HepG2 (cell line): ENCODE data around the gene MN1. TPM values are rescaled to one million over a fixed set of nuclear protein-coding genes. Genes with fewer than 3 reads are reported as not detected.

Experiments
- ATAC-seq: fragments of 200-7000 bp; cut with Tn5 transposase; 3 replicates; pipeline ENCODE4 v1.9.1; 2020; ENCODE audit warnings: mild to moderate bottlenecking, moderate library complexity
- BruUV-seq: library from RNA; stranded (reverse); fragments of 400-500 nt; replicated peaks from 2 replicates; lab custom pipeline; 2021; lab: Mats Ljungman, UMichigan
- CTCF ChIA-PET: fragments of 300-600 bp; formaldehyde crosslinking; extraction: SDS; loops from one replicate; lab custom pipeline; 2021; ENCODE audit warnings: low total read pairs, inconsistent platforms, low intra/inter-chr PET ratio; lab: Yijun Ruan, JAX
- POLR2A ChIA-PET: fragments of 350-600 bp; sonication (Branson Sonifier 250); formaldehyde crosslinking; loops from one replicate; lab custom pipeline; 2020; ENCODE audit warnings: antibody characterized with exemption, inconsistent platforms; lab: Yijun Ruan, JAX
- DNase-seq: peaks from one replicate; pipeline ENCODE4 v3.0.0-alpha.2; 2015; ENCODE audit warnings: low spot score
- FAIRE-seq: peaks from 3 replicates; lab custom pipeline; 2011; peaks lifted over from hg19 to GRCh38; lab: Jason Lieb, UNC
- H2AFZ ChIP-seq: one replicate; pipeline ENCODE4 v1.6.1; 2011; ENCODE audit warnings: low read length, inconsistent platforms
- H3K27ac ChIP-seq: fragments of 300-600 bp; 3 replicates; pipeline ENCODE4 v1.8.0; 2011; ENCODE audit warnings: mixed run types, mild to moderate bottlenecking, mixed read lengths, low read length, inconsistent platforms; ENCODE audit not compliant: insufficient read depth; ENCODE audit errors: extremely low read length
- H3K27me3 ChIP-seq, 2 experiments: fragments of 200-600 bp in 1 of 2; 2 replicates in 1 of 2; 3 replicates in 1 of 2; pipeline versions ENCODE4 v1.6.0 to v1.8.0; 2011; ENCODE audit warnings: low read length in 2 of 2, mild to moderate bottlenecking in 2 of 2, moderate library complexity in 2 of 2, inconsistent platforms in 1 of 2; ENCODE audit not compliant: insufficient read depth in 2 of 2, control insufficient read depth in 1 of 2
- H3K36me3 ChIP-seq, 2 experiments: fragments of 200-600 bp in 1 of 2; replicated peaks in 1 of 2; 2 replicates in 1 of 2; 3 replicates in 1 of 2; pipeline versions ENCODE4 v1.5.1 to v1.8.0; 2011; ENCODE audit warnings: low read length in 2 of 2, inconsistent platforms in 1 of 2; ENCODE audit not compliant: insufficient read depth in 2 of 2, control insufficient read depth in 1 of 2
- H3K4me1 ChIP-seq: 2 replicates; pipeline ENCODE4 v1.5.1; 2012; ENCODE audit warnings: low read length, inconsistent platforms; ENCODE audit not compliant: insufficient read depth
- H3K4me2 ChIP-seq: 2 replicates; pipeline ENCODE4 v1.6.0; 2011; ENCODE audit warnings: low read depth, low read length, inconsistent platforms
- H3K4me3 ChIP-seq, 3 experiments: fragments of 200-600 bp in 1 of 3; sonication (generic), shearing (Covaris generic) in 1 of 3; replicated peaks in 1 of 3; 2 replicates each; pipeline ENCODE4 v1.5.1; 2011 to 2016; ENCODE audit warnings: low read length in 3 of 3, inconsistent platforms in 2 of 3, low read depth in 2 of 3, mild to moderate bottlenecking in 2 of 3, control low read depth in 1 of 3, mixed read lengths in 1 of 3; ENCODE audit not compliant: insufficient read depth in 1 of 3
- H3K79me2 ChIP-seq: one replicate; pipeline ENCODE4 v1.6.1; 2011; ENCODE audit warnings: low read length, inconsistent platforms; ENCODE audit not compliant: insufficient read depth
- H3K9ac ChIP-seq: 2 replicates; pipeline ENCODE4 v1.6.0; 2011; ENCODE audit warnings: mild to moderate bottlenecking, low read depth, low read length, inconsistent platforms; ENCODE audit not compliant: insufficient read depth
- H3K9me3 ChIP-seq: 2 replicates; pipeline ENCODE4 v1.5.1; 2012; ENCODE audit warnings: mild to moderate bottlenecking, low read length
- H4K20me1 ChIP-seq: 2 replicates; pipeline ENCODE4 v1.6.0; 2011; ENCODE audit warnings: inconsistent platforms, mild to moderate bottlenecking, low read length, moderate library complexity; ENCODE audit not compliant: insufficient read depth
- CBX2 ChIP-seq, 2 experiments: fragments of 200-600 bp in 1 of 2; sonication (generic); formaldehyde crosslinking in 1 of 2; IDR thresholded peaks; 2 replicates each; pipeline versions ENCODE4 v1.7.0 to v1.8.1; 2018 to 2022; ENCODE audit warnings: low read depth in 2 of 2, low read length in 1 of 2, mild to moderate bottlenecking in 1 of 2, missing genetic modification reagents in 1 of 2
- CEBPB ChIP-seq: IDR thresholded peaks from 2 replicates; pipeline ENCODE4 v1.6.1; 2011; ENCODE audit warnings: low read depth, low read length, improper control_type of control experiment, borderline replicate concordance
- HNRNPUL1 ChIP-seq: fragments of 200-400 bp; formaldehyde crosslinking; IDR thresholded peaks from 2 replicates; pipeline ENCODE4 v1.6.1; 2017; ENCODE audit warnings: low read depth, mild to moderate bottlenecking, low read length, moderate library complexity
- SRSF4 ChIP-seq: fragments of 200-400 bp; formaldehyde crosslinking; IDR thresholded peaks from one replicate; pipeline ENCODE4 v1.6.1; 2018; ENCODE audit warnings: mild to moderate bottlenecking, low read depth, low read length, moderate library complexity; ENCODE audit not compliant: poor library complexity, severe bottlenecking
- ZNF280B ChIP-seq: sonication (generic); formaldehyde crosslinking; IDR thresholded peaks from 2 replicates; pipeline ENCODE4 v1.5.0; 2020; ENCODE audit warnings: missing genetic modification reagents, mild to moderate bottlenecking, borderline replicate concordance
- ZNF33B ChIP-seq: sonication (generic); formaldehyde crosslinking; IDR thresholded peaks from 2 replicates; pipeline ENCODE4 v1.5.1; 2020; ENCODE audit warnings: mild to moderate bottlenecking, missing genetic modification reagents
- ZNF597 ChIP-seq: sonication (generic); formaldehyde crosslinking; IDR thresholded peaks from 2 replicates; pipeline ENCODE4 v1.5.0; 2020; ENCODE audit warnings: missing genetic modification reagents
- ZNF607 ChIP-seq: sonication (generic); formaldehyde crosslinking; IDR thresholded peaks from 2 replicates; pipeline ENCODE4 v1.5.1; 2020; ENCODE audit warnings: missing genetic modification reagents, mild to moderate bottlenecking, borderline replicate concordance
- WGBS: methylation state at CpG from one replicate; pipeline ENCODE4 v1.1.6; 2017; ENCODE audit warnings: low lambda C conversion rate; 5-methylcytosine and 5-hydroxymethylcytosine counted together
- in situ Hi-C: cut with HindIII; loops from 2 replicates; pipeline ENCODE4 v1.10.0; 2017; ENCODE audit warnings: low pct_unique_long_range_greater_than_20kb; ENCODE audit not compliant: extremely low pct_ligation_motif_present
- intact Hi-C: fragments of 100-400 bp; cut with micrococcal nuclease; formaldehyde crosslinking; loops from one replicate; pipeline ENCODE4 v1.10.0; 2022; ENCODE audit not compliant: unreplicated experiment
- polyA plus RNA-seq, 8 experiments: library from polyadenylated mRNA; depleted of rRNA in 3 of 8; stranded (reverse) in 7 of 8; unstranded in 1 of 8; fragments of >200 nt; fragmentation: Illumina TruSeq in 4 of 8; extraction: Trizol in 4 of 8; gene quantifications; 2 replicates each; pipeline versions ENCODE4 v1.2.1 to v1.2.3, GENCODE V29; 2011 to 2016; ENCODE audit warnings: low read depth in 4 of 8, missing spikeins in 1 of 8, mixed read lengths in 1 of 8; ENCODE audit not compliant: insufficient read depth in 1 of 8
- total RNA-seq, 5 experiments: library from RNA; depleted of rRNA; stranded (reverse); fragments of >200 nt; fragmentation: Illumina TruSeq; extraction: Trizol; gene quantifications; 2 replicates each; pipeline ENCODE4 v1.2.3, GENCODE V29; 2016; ENCODE audit warnings: low read depth in 1 of 5

The MN1 gene
- total and polyA plus RNA-seq, 2 of the 13 experiments (the other 11 are each of a cell fraction or from before 2014, with no cell fraction given), result 0.01 TPM; not detected in 1

DNA sequence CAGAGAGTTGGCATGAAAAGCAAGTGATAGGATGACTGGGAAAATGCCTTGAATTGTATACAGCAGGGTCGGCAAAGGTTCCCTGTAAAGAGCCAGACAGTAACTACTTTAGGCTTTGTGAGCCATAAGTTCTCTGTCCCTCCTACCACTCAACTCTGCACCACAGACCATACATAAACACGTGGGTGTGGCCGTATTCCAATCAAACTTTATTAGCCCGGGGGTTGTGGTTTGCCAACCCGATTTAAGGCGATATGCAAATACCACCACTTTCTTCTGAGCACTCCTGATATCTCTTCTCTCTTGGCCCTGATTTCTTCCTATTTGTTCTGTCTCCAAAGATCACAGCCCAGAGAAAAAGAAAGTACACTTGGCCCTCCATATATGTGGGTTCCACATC is 87.5 kb downstream of the MN1 start:
- no peak for ATAC-seq
- no TSS peak for BruUV-seq
- no peak overlapping the region for H3K27ac ChIP-seq
- CTCF ChIA-PET, result no interaction called here
- in situ Hi-C loops, result no loop called here
- H4K20me1 ChIP-seq, result no peaks in the 10 kb centered on the region
- TF ChIP-seq CBX2 (IDR thresholded peaks at IDR 0.05; ENCODE audit: low read depth, low read length) (no peak), CBX2 (CRISPR knock-in tag; IDR thresholded peaks at IDR 0.05; ENCODE audit: low read depth) (no peak), HNRNPUL1 (no peak), CEBPB (no peak), ZNF607 (no peak), SRSF4 (no peak), ZNF280B (no peak), ZNF597 (CRISPR knock-in tag) (no peak), ZNF33B (no peak)
- H3K9me3 ChIP-seq, result no peaks in the 10 kb centered on the region
- POLR2A ChIA-PET, result no interaction called here
- no peak overlapping the region for H3K4me3 ChIP-seq
- H3K4me1 ChIP-seq, result peaks cover 4% of the 10 kb centered on the region
- H2AFZ ChIP-seq, result no peak overlapping the region
- H3K4me2 ChIP-seq, result no peak overlapping the region
- intact Hi-C loops, result no loop called here
- H3K79me2 ChIP-seq, result no peaks in the 10 kb centered on the region
- no peaks in the 10 kb centered on the region for H3K36me3 ChIP-seq
- DNase-seq, result no peak
- H3K9ac ChIP-seq, result no peak overlapping the region
- H3K27me3 ChIP-seq, result no peaks in the 10 kb centered on the region; a peak in 2 of 5 replicates
- FAIRE-seq, result no peak
- WGBS, result 24% methylated on average over 5 of the region's 6 CpGs
